ENCODE measurements around the gene GNAZ. TPM values are rescaled to one million over a fixed set of nuclear protein-coding genes. Genes with fewer than 3 reads are reported as not detected.

GNAZ gene
- total RNA-seq, 4 donors from 2014 or later = 4.2 to 8.2 (median 4.8) TPM

- no peak for DNase-seq
- H3K27ac ChIP-seq = no peak overlapping the region
- intact Hi-C loops (cut with DNase I) = no loop called here
- no peak overlapping the region for H3K4me3 ChIP-seq (replicated peaks in 1 of 3)
- H3K9me3 ChIP-seq = no peaks in the 10 kb centered on the region
- WGBS, 2 donors = 89 to 93% methylated on average over 9 to 11 of the region's 13 CpGs
- no peaks in the 10 kb centered on the region for H3K27me3 ChIP-seq
- H3K4me1 ChIP-seq = no peaks in the 10 kb centered on the region
- no peaks in the 10 kb centered on the region for H3K36me3 ChIP-seq
- no peak for TF ChIP-seq POLR2A (IDR thresholded peaks at IDR 0.05)
- TF ChIP-seq CTCF (IDR thresholded peaks at IDR 0.05) = no peak
Observed at GRCh38 chr22:23122216-23122957, 52.1 kb downstream of the GNAZ start.

- intact Hi-C loops (cut with DNase I) = no loop called here
- no peak overlapping the region for H3K4me3 ChIP-seq (replicated peaks in 1 of 3)
- TF ChIP-seq POLR2A (IDR thresholded peaks at IDR 0.05) (no peak), CTCF (IDR thresholded peaks at IDR 0.05) (no peak)
- H3K9me3 ChIP-seq = no peaks in the 10 kb centered on the region
- 93 to 96% methylated on average over 26 of the region's 26 CpGs for WGBS, 2 donors
- DNase-seq = no peak
- peaks cover 0 to 2% of the 10 kb centered on the region in 2 donors for H3K4me1 ChIP-seq
- H3K27me3 ChIP-seq = no peaks in the 10 kb centered on the region
- H3K27ac ChIP-seq = no peak overlapping the region
- H3K36me3 ChIP-seq = no peaks in the 10 kb centered on the region
Observed at GRCh38 chr22:23122992-23123803, 52.9 kb downstream of the GNAZ start.

- Histone ChIP-seq H3K27me3 (no peaks in the 10 kb centered on the region), H3K4me3 (replicated peaks in 1 of 3) (no peak overlapping the region), H3K9me3 (no peaks in the 10 kb centered on the region), H3K4me1 (peaks cover 0 to 4% of the 10 kb centered on the region in 2 donors), H3K36me3 (no peaks in the 10 kb centered on the region), H3K27ac (no peak overlapping the region)
- TF ChIP-seq CTCF (IDR thresholded peaks at IDR 0.05) (no peak), POLR2A (IDR thresholded peaks at IDR 0.05) (no peak)
- DNase-seq = no peak
- 90 to 94% methylated on average over 8 to 9 of the region's 9 CpGs for WGBS, 2 donors
- intact Hi-C loops (cut with DNase I) = no loop called here
Observed at GRCh38 chr22:23123804-23124254, 53.5 kb downstream of the GNAZ start.

- no peaks in the 10 kb centered on the region for H3K36me3 ChIP-seq
- no peak overlapping the region for H3K27ac ChIP-seq
- intact Hi-C loops (cut with DNase I) = loop anchor here (5.0 kb wide), 1 partner anchor 278 kb away; no protein-coding TSS in a partner anchor
- no peak for TF ChIP-seq CTCF (IDR thresholded peaks at IDR 0.05)
- H3K4me1 ChIP-seq = peaks cover 0 to 4% of the 10 kb centered on the region in 2 donors
- H3K9me3 ChIP-seq = no peaks in the 10 kb centered on the region
- H3K27me3 ChIP-seq = no peaks in the 10 kb centered on the region
- 68 to 78% methylated on average over 18 to 19 of the region's 19 CpGs for WGBS, 2 donors
- DNase-seq = no peak
- no peak overlapping the region for H3K4me3 ChIP-seq (replicated peaks in 1 of 3)
Observed at GRCh38 chr22:23124611-23125511, 54.5 kb downstream of the GNAZ start.

Measured in thyroid gland (tissue), 4 donors.